Endodermal cell (in vitro differentiated cells): Measurements from ENCODE around the gene RAPGEF1. TPM values are rescaled to one million over a fixed set of nuclear protein-coding genes. Genes with fewer than 3 reads are reported as not detected.

Experiments used
- DNase-seq: peaks from one replicate; pipeline ENCODE4 v3.0.0-alpha.2; 2017
- H3K27ac ChIP-seq: 2 replicates; pipeline ENCODE4 v1.5.1; 2013; ENCODE audit warnings: mild to moderate bottlenecking, low read depth, low read length, moderate library complexity
- H3K27me3 ChIP-seq: 2 replicates; pipeline ENCODE4 v1.6.1; 2013; ENCODE audit warnings: mild to moderate bottlenecking, low read length, moderate library complexity; ENCODE audit not compliant: insufficient read depth, control insufficient read depth, poor library complexity, severe bottlenecking
- H3K36me3 ChIP-seq: 2 replicates; pipeline ENCODE4 v1.7.0; 2013; ENCODE audit warnings: mild to moderate bottlenecking, low read length, moderate library complexity; ENCODE audit not compliant: control insufficient read depth, insufficient read depth
- H3K4me1 ChIP-seq: one replicate; pipeline ENCODE4 v1.7.0; 2013; ENCODE audit warnings: low read length; ENCODE audit not compliant: control insufficient read depth, insufficient read depth
- H3K4me3 ChIP-seq: 2 replicates; pipeline ENCODE4 v1.5.1; 2013; ENCODE audit warnings: mild to moderate bottlenecking, low read length, moderate library complexity
- H3K9ac ChIP-seq: 2 replicates; pipeline ENCODE4 v1.6.1; 2013; ENCODE audit warnings: mild to moderate bottlenecking, low read length, moderate library complexity; ENCODE audit not compliant: poor library complexity, severe bottlenecking; ENCODE audit errors: extremely low read depth
- H3K9me3 ChIP-seq: 2 replicates; pipeline ENCODE4 v1.6.1; 2013; ENCODE audit warnings: mild to moderate bottlenecking, low read length, moderate library complexity; ENCODE audit not compliant: control insufficient read depth
- H3K27ac Mint-ChIP-seq: 2 replicates; pipeline ENCODE4 v1.8.0; 2020; ENCODE audit warnings: mixed read lengths
- H3K27me3 Mint-ChIP-seq: 2 replicates; pipeline ENCODE4 v1.8.0; 2021; ENCODE audit warnings: mild to moderate bottlenecking, mixed read lengths; ENCODE audit not compliant: insufficient read depth
- H3K36me3 Mint-ChIP-seq: 2 replicates; pipeline ENCODE4 v1.8.0; 2020; ENCODE audit warnings: low read depth, mixed read lengths
- H3K4me1 Mint-ChIP-seq: 2 replicates; pipeline ENCODE4 v1.8.0; 2020; ENCODE audit warnings: mixed read lengths
- H3K4me3 Mint-ChIP-seq: 2 replicates; pipeline ENCODE4 v1.8.0; 2020; ENCODE audit warnings: mild to moderate bottlenecking, moderate library complexity, mixed read lengths
- H3K9me3 Mint-ChIP-seq: 2 replicates; pipeline ENCODE4 v1.8.0; 2020; ENCODE audit warnings: mild to moderate bottlenecking, mixed read lengths
- CTCF ChIP-seq: fragments of 200-600 bp; sonication (generic); conservative IDR thresholded peaks from 2 replicates; pipeline ENCODE4 v1.5.0; 2021; ENCODE audit warnings: antibody characterized with exemption, mild to moderate bottlenecking
- WGBS, 2 experiments: methylation state at CpG; one replicate each; pipeline versions ENCODE4 v1.1.5 to v1.1.7; 2013; ENCODE audit warnings: missing lambda C conversion rate in 2 of 2, mixed read lengths in 1 of 2; ENCODE audit not compliant: insufficient coverage in 1 of 2, insufficient read length in 1 of 2; 5-methylcytosine and 5-hydroxymethylcytosine counted together
- total RNA-seq, 2 donors: library from RNA; stranded (reverse); fragmentation: NEBNext Ultra II Directional in 1 of 2; extraction: Animal tissue kit (Norgen Biotek cat#: 25700) in 1 of 2; gene quantifications; 2 replicates in 1 of 2; 3 replicates in 1 of 2; pipeline ENCODE4 v1.2.1, GENCODE V29; 2021

Gene RAPGEF1
- total RNA-seq, 2 donors from 2014 or later = 63.4 to 85.5 TPM

DNA sequence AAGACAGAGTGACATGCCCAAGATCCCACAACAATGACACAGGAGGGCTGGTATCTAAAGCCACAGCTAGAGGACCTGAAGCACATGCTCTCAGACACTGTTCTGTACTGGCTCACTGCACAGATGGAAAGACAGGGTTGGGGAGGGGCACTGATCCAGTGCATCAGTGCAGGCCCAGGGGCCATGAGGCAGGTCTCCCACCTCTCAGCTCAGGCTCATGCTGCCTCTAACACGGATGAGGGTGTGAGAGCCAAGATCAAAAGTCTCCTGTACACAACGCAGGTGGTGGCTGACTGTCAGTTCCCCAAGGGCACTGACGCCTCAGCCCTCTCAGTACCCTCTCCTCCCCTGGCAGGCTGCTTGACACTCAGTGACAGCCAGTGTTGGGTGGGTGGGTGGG is 10.9 kb downstream of the RAPGEF1 start:
- Histone ChIP-seq H3K27ac (no peak overlapping the region), H3K36me3 (no peaks in the 10 kb centered on the region), H3K9ac (no peak overlapping the region), H3K4me1 (peaks cover 4% of the 10 kb centered on the region), H3K9me3 (no peaks in the 10 kb centered on the region), H3K27me3 (no peaks in the 10 kb centered on the region), H3K4me3 (no peak overlapping the region)
- Mint-ChIP-seq H3K27me3 (no peaks in the 10 kb centered on the region), H3K36me3 (peaks cover 17% of the 10 kb centered on the region), H3K27ac (no peak overlapping the region), H3K4me1 (peaks cover 47% of the 10 kb centered on the region), H3K4me3 (no peak overlapping the region), H3K9me3 (peaks cover 4% of the 10 kb centered on the region)
- no peak for TF ChIP-seq CTCF
- WGBS, 2 experiments = 67 to 84% methylated on average over 1 to 2 of the region's 3 CpGs
- DNase-seq = no peak

GRCh38 chr9:131728546-131728910 is 11.3 kb downstream of the RAPGEF1 start:
- no peak overlapping the region for H3K4me3 Mint-ChIP-seq
- TF ChIP-seq CTCF = no peak

GRCh38 chr9:131727795-131728545 is 11.9 kb downstream of the RAPGEF1 start:
- Mint-ChIP-seq H3K9me3 (peaks cover 4% of the 10 kb centered on the region), H3K27ac (peak overlapping the region; percentile 60), H3K4me3 (no peak overlapping the region), H3K27me3 (no peaks in the 10 kb centered on the region), H3K36me3 (peaks cover 24% of the 10 kb centered on the region), H3K4me1 (peaks cover 39% of the 10 kb centered on the region)
- Histone ChIP-seq H3K9me3 (no peaks in the 10 kb centered on the region), H3K27ac (no peak overlapping the region), H3K4me3 (no peak overlapping the region), H3K27me3 (no peaks in the 10 kb centered on the region), H3K4me1 (peaks cover 4% of the 10 kb centered on the region), H3K36me3 (no peaks in the 10 kb centered on the region), H3K9ac (no peak overlapping the region)
- TF ChIP-seq CTCF = no peak
- 79 to 83% methylated on average over 2 to 5 of the region's 5 CpGs for WGBS, 2 experiments
- no peak for DNase-seq

More at GRCh38 chr9:131728546-131728910, 11.3 kb downstream of the RAPGEF1 start:
- H3K4me3 ChIP-seq = no peak overlapping the region
- Mint-ChIP-seq H3K9me3 (peaks cover 4% of the 10 kb centered on the region), H3K27me3 (no peaks in the 10 kb centered on the region), H3K4me1 (peaks cover 42% of the 10 kb centered on the region), H3K27ac (peak overlapping the region; percentile 60), H3K36me3 (peaks cover 20% of the 10 kb centered on the region)
- no peaks in the 10 kb centered on the region for H3K27me3 ChIP-seq
- H3K36me3 ChIP-seq = no peaks in the 10 kb centered on the region
- DNase-seq = no peak
- H3K27ac ChIP-seq = no peak overlapping the region
- H3K9me3 ChIP-seq = no peaks in the 10 kb centered on the region
- WGBS, 2 experiments = 85 to 90% methylated on average over 2 to 4 of the region's 4 CpGs
- no peak overlapping the region for H3K9ac ChIP-seq
- H3K4me1 ChIP-seq = peaks cover 4% of the 10 kb centered on the region
